Neural cell (in vitro differentiated cells): ENCODE data around the gene KAT8.

Source experiments
- POLR2AphosphoS5 ChIP-seq: IDR thresholded peaks from 2 replicates; pipeline ENCODE4 v1.6.1; 2012
- TAF1 ChIP-seq: IDR thresholded peaks from 2 replicates; pipeline ENCODE4 v1.6.1; 2012; ENCODE audit warnings: low read depth

DNA sequence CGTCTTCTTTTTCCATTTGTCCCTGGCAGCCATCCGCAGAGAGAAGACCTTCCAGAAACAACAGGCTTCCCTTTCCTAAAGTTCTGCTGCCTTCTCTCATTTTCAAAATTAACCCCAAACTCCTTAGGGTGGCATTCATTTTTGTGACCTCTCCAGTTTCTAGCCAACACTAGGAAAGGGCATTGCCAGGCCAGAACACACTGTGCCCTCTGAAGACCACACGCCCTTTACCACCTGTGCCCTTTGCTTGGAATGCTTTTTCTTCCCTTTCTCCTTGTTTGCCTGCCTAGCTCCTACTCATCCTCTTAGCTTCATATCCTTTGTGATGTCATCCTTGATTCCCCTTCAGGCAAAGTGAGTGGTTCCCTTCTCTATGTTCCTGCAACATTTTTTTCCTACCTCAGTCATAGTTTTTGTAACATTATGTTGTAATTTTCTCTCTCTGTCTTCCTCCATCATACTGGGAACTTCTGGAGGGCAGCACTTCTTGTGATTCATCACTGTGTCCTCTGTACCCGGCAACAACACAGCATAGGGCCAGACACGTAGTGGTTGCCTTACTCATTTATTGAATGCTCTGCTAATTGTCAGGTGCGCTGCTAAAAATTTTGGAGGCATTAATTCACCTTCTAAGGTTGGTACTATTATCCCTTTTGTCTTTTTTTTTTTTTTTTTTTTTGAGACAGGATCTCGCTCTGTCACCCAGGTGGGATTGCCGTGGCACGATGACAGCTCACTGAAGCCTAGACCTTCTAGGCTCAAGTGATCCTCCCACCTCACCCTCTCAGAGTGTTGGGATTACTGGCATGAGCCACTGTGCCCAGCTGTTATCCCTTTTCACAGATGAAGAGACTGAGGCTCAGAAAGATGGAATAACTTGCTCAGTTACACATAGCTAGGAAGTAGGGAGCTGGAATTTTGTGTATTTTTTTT, 1.0 kb downstream of the KAT8 start:
- TF ChIP-seq TAF1 (no peak), POLR2AphosphoS5 (no peak)
